Activated CD4-positive, alpha-beta memory T cell treated with anti-CD3 and anti-CD28 coated beads for 36 hours (primary cell): ENCODE data around the gene ODC1. TPM values are rescaled to one million over a fixed set of nuclear protein-coding genes. Genes with fewer than 3 reads are reported as not detected.

Source experiments
- CTCF ChIA-PET: fragments of 350-600 bp; sonication (Branson Sonifier 250); formaldehyde crosslinking; loops from one replicate; lab custom pipeline; 2021; ENCODE audit warnings: antibody characterized with exemption, inconsistent platforms; lab: Charles Lee
- POLR2A ChIA-PET: fragments of 350-600 bp; sonication (Branson Sonifier 250); formaldehyde crosslinking; loops from one replicate; lab custom pipeline; 2021; ENCODE audit warnings: antibody characterized with exemption; lab: Charles Lee
- DNase-seq: peaks from one replicate; pipeline ENCODE4 v3.0.0-alpha.2; 2020
- H3K27ac Mint-ChIP-seq: one replicate; pipeline ENCODE4 v1.8.0; 2021; ENCODE audit warnings: mixed read lengths
- H3K27me3 Mint-ChIP-seq: one replicate; pipeline ENCODE4 v1.8.0; 2021; ENCODE audit warnings: mixed read lengths
- H3K36me3 Mint-ChIP-seq: one replicate; pipeline ENCODE4 v1.8.0; 2021; ENCODE audit warnings: mixed read lengths
- H3K4me1 Mint-ChIP-seq: one replicate; pipeline ENCODE4 v1.8.0; 2021; ENCODE audit warnings: low read depth, mixed read lengths
- H3K4me3 Mint-ChIP-seq: one replicate; pipeline ENCODE4 v1.8.0; 2021; ENCODE audit warnings: mild to moderate bottlenecking, mixed read lengths
- H3K9me3 Mint-ChIP-seq: one replicate; pipeline ENCODE4 v1.8.0; 2021; ENCODE audit warnings: mixed read lengths
- intact Hi-C: fragments of 100-400 bp; cut with micrococcal nuclease; formaldehyde crosslinking; loops from one replicate; pipeline ENCODE4 v1.15.1; 2023
- total RNA-seq, 2 experiments: library from RNA; stranded (reverse); gene quantifications; one replicate each; pipeline ENCODE4 v1.2.3, GENCODE V29; 2021

The ODC1 gene
- total RNA-seq, 2 experiments from 2014 or later = 138 to 142 TPM

DNA sequence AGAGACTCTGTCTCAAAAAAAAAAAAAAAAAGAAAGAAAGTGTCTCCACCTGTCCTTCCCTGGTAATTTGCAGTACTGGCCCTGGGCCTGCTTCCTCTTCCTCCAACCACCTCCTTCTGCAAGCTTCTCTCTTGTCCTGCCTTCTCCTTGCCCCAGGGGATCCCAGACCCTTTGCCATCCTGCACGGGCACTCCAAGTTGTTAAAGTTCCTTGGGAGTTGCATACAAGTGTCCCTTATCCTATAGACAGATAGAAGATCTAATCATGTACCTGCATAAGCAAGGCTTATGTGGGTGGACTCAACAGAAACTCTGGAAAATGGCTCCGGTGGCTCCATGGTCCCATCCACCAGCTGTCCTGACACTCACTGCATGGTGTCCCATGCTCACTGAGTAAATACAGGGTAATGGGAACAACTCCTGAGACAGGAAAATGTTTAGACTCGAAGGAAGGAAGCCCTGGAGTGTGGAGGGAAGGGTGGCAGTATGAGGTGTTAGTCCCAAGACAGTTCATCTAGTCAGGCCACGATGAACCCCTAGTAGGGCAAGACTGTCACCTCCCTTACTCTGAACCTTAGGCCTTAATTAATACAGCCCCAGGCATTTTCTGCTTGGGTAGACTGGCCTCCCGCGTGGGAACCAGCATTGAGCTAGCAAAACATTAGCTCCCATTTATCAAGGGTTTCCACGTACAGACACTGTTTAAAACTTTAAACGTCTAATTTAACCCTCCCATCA lies 17.1 kb downstream of the ODC1 start:
- intact Hi-C loops = no loop called here
- ChIA-PET CTCF (interaction anchor here (1.2 kb wide), 1 partner anchor 359 kb away, joined by 6 read pairs; no protein-coding TSS in a partner anchor), POLR2A (no interaction called here)
- no peak for DNase-seq
- peaks cover 13% of the 10 kb centered on the region for H3K27me3 Mint-ChIP-seq
- peaks cover 7% of the 10 kb centered on the region for H3K36me3 Mint-ChIP-seq
- no peak overlapping the region for H3K27ac Mint-ChIP-seq
- no peaks in the 10 kb centered on the region for H3K9me3 Mint-ChIP-seq
- no peak overlapping the region for H3K4me3 Mint-ChIP-seq
- H3K4me1 Mint-ChIP-seq = peaks cover 12% of the 10 kb centered on the region

DNA sequence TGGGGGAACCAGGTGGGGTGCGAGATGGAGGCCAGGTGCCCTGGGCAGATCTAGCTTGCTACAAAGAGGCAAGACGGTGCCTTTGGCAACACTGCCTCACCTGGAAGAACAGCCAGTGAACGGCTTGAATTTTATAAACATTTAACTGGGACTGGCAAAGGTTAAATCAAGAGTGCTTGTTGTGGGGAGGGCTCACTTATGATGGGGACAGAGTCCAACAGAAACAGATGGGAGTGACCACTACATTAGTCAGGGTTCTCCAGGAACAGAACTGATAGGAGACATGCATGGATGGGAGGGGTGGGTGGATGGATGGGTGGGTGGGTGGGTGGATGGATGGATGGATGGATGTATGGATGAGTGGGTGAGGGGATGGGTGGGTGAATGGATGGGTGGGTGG lies 19.2 kb downstream of the ODC1 start:
- Mint-ChIP-seq H3K4me1 (peaks cover 8% of the 10 kb centered on the region), H3K36me3 (peaks cover 7% of the 10 kb centered on the region), H3K27ac (no peak overlapping the region), H3K27me3 (peaks cover 13% of the 10 kb centered on the region), H3K9me3 (no peaks in the 10 kb centered on the region), H3K4me3 (no peak overlapping the region)
- POLR2A ChIA-PET = no interaction called here
- no peak for DNase-seq
- CTCF ChIA-PET = no interaction called here
- intact Hi-C loops = no loop called here

DNA sequence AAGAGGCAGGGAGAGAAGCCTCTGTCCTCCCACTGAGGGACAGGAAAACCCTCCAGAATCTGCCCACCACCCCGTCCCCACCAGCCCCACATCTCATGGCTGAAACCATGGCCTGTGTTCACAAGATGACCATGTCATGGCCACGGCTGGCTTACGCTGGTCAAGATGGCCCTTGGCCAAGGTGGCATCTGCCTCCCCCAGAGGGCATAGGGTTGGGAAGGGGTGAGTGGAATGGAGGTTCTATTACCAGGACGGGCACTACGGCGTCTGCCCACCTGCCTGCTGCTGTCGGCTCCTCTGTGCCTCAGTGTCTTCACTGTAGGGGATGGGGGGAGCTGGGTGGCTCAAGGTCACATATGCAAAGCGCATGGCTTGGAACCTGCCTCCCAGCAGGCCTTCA lies 19.8 kb downstream of the ODC1 start:
- DNase-seq = no peak
- no peaks in the 10 kb centered on the region for H3K9me3 Mint-ChIP-seq
- CTCF ChIA-PET = interaction anchor here (1.2 kb wide), 1 partner anchor 303 kb away, joined by 3 read pairs; no protein-coding TSS in a partner anchor
- H3K27ac Mint-ChIP-seq = no peak overlapping the region
- H3K4me3 Mint-ChIP-seq = no peak overlapping the region
- peaks cover 8% of the 10 kb centered on the region for H3K4me1 Mint-ChIP-seq
- peaks cover 7% of the 10 kb centered on the region for H3K36me3 Mint-ChIP-seq
- intact Hi-C loops = no loop called here
- POLR2A ChIA-PET = no interaction called here
- H3K27me3 Mint-ChIP-seq = peaks cover 11% of the 10 kb centered on the region

DNA sequence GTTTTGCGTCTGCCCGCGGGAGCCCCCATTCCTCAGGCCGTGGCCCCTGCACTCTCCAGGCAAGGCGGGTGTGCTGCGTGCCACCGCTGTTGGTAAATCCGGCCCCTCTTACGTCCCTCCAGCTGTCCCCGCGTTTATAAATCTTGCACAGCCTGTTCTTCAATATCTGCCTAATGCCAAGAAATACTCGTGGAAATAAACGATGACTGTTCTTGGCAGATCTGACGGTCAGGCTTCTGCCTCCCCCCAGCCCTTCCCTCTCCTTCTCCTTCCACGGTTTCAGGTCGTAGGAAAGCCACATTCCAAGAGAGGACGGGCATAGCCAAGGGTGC lies 20.5 kb downstream of the ODC1 start:
- no peak overlapping the region for H3K4me3 Mint-ChIP-seq
- H3K27me3 Mint-ChIP-seq = peaks cover 7% of the 10 kb centered on the region
- no peak for DNase-seq
- ChIA-PET POLR2A (interaction anchor here (0.5 kb wide), 1 partner anchor 441 kb away, joined by 5 read pairs; no protein-coding TSS in a partner anchor), CTCF (interaction anchor here (1.2 kb wide), 1 partner anchor 302 kb away, joined by 3 read pairs; no protein-coding TSS in a partner anchor)
- no peaks in the 10 kb centered on the region for H3K9me3 Mint-ChIP-seq
- intact Hi-C loops = no loop called here
- H3K27ac Mint-ChIP-seq = no peak overlapping the region
- peaks cover 7% of the 10 kb centered on the region for H3K36me3 Mint-ChIP-seq
- peaks cover 5% of the 10 kb centered on the region for H3K4me1 Mint-ChIP-seq

DNA sequence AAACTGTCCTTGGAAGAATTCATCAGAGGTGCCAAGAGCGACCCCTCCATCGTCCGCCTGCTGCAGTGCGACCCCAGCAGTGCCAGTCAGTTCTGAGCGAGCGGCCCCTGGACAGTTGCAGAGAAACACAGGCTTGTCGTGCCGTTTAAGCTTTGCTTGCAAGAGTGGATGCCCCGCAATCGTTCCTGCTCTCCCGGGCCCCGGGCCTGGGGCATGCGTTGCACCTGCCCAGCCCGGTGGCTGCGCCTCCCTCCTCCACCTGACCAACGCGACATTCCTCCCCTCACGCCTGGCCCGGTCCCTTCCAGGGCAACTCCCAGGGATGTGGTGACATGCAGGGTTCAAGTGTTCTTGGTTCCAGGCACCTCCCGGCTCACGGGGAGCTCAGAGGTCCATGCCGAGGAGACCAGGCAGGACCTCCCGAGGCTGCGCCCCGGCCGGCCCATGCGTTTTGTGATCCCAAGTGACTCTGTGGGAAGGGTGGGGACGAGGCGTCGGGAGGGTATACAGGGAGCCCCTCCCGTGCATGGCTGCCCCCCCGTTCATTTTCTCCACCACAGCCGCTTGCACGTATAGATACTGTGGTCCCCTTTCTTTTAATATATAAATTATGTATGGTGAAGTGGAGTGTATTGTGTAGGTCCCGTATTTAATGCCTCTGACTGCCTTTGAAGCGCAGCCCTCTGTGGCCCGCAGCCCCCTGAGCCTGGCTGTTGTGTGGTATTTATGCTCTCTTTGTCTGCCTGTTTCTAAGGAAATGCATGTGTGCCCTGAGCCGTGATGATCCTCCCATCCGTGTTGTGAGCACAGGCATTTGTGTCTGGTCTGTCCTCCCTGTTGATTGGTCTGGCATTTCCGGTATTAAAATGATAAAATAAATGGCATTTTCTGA lies 21.2 kb downstream of the ODC1 start:
- ChIA-PET CTCF (interaction anchor here (1.2 to 3.9 kb wide), 3 partner anchors 8 to 18 kb away, joined by 3 to 24 read pairs (median 11); no protein-coding TSS in a partner anchor), POLR2A (no interaction called here)
- intact Hi-C loops = no loop called here
- H3K27me3 Mint-ChIP-seq = peaks cover 4% of the 10 kb centered on the region
- H3K4me1 Mint-ChIP-seq = peaks cover under 1% of the 10 kb centered on the region
- DNase-seq = no peak
- peaks cover 7% of the 10 kb centered on the region for H3K36me3 Mint-ChIP-seq
- H3K4me3 Mint-ChIP-seq = no peak overlapping the region
- no peaks in the 10 kb centered on the region for H3K9me3 Mint-ChIP-seq
- H3K27ac Mint-ChIP-seq = no peak overlapping the region

DNA sequence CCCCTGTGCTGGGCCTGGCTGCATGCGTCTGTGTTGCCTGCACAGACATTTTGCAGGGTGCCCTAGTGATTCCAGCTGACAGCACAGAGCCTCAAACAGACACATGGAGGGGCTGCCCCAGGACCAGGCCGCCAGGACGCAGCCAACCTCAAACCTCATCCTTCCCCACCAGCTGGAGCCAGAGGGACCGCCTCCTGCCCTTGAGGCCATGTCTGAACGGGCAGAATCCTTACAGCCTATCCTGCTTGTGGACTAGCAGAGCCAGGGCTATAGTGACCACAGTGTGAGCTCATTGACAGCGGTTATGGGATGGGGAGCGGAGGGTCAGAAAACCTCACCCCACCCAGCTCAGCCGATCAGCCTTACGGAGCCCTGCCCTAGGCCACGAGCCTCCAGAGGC lies 22.4 kb downstream of the ODC1 start:
- Mint-ChIP-seq H3K4me1 (no peaks in the 10 kb centered on the region), H3K36me3 (peaks cover 7% of the 10 kb centered on the region), H3K27me3 (no peaks in the 10 kb centered on the region), H3K27ac (no peak overlapping the region), H3K9me3 (no peaks in the 10 kb centered on the region), H3K4me3 (no peak overlapping the region)
- CTCF ChIA-PET = interaction anchor here (2.0 to 3.9 kb wide), 2 partner anchors 10 to 17 kb away, joined by 11 to 24 read pairs; no protein-coding TSS in a partner anchor
- POLR2A ChIA-PET = no interaction called here
- intact Hi-C loops = no loop called here
- no peak for DNase-seq

DNA sequence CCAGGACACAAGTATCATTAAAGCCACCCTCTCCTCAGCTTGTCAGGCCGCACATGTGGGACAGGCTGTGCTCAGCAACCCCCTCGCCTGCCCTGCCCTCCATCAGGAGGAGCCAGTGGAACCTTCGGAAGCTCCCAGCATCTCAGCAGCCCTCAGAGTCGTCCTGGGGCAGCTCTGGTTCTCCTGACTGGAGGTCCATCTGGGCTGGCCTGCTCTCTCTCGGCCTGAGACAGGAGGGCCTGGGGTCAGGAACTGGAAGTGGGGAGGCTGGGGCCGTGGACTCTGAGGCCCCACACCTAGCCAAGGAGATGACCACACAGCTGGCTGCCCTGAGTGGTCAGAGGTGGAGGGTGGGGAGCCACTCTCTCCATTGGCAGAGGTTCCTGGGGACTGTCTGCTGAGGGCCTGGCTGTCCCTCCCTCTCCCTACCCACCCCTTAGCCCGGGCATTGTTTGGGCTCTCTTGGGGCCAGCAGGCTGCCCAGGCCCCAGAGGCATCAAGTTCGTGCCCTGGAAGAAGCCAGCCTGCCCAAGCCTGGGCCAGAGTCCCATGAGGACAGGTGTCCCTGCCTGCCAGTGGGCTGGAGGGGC lies 23.1 kb downstream of the ODC1 start:
- Mint-ChIP-seq H3K36me3 (peaks cover 7% of the 10 kb centered on the region), H3K27me3 (no peaks in the 10 kb centered on the region), H3K27ac (no peak overlapping the region), H3K4me1 (no peaks in the 10 kb centered on the region), H3K4me3 (no peak overlapping the region), H3K9me3 (no peaks in the 10 kb centered on the region)
- ChIA-PET POLR2A (no interaction called here), CTCF (interaction anchor here (2.0 to 3.9 kb wide), 2 partner anchors 10 to 16 kb away, joined by 11 to 24 read pairs; no protein-coding TSS in a partner anchor)
- intact Hi-C loops = no loop called here
- no peak for DNase-seq

DNA sequence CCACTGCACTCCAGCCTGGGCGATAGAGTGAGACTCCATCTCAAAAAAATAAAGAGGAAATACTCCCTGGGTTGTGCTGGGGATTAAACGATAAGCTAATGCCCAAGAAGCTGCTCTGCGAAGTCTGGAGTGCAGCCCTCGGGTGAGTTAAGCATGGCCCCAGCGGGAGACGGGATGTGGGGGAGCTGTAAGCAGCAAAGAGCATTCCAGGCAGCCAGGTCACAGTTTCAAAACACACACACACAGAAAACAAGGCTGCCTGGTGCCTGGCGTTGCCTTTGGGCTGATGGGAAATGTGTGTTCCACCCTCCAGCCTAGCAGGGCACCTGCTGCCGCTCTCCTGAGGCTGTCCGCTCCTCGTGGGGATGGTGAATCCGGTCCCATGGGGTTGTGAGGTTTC lies 24.1 kb downstream of the ODC1 start:
- Mint-ChIP-seq H3K27ac (no peak overlapping the region), H3K27me3 (no peaks in the 10 kb centered on the region), H3K36me3 (peaks cover 9% of the 10 kb centered on the region), H3K4me1 (no peaks in the 10 kb centered on the region), H3K4me3 (no peak overlapping the region), H3K9me3 (no peaks in the 10 kb centered on the region)
- ChIA-PET CTCF (interaction anchor here (0.7 to 3.9 kb wide), 2 partner anchors 11 to 284 kb away, joined by 3 to 24 read pairs; no protein-coding TSS in a partner anchor), POLR2A (interaction anchor here (0.5 kb wide), 1 partner anchor 160 kb away, joined by 3 read pairs; no protein-coding TSS in a partner anchor)
- no peak for DNase-seq
- intact Hi-C loops = no loop called here

DNA sequence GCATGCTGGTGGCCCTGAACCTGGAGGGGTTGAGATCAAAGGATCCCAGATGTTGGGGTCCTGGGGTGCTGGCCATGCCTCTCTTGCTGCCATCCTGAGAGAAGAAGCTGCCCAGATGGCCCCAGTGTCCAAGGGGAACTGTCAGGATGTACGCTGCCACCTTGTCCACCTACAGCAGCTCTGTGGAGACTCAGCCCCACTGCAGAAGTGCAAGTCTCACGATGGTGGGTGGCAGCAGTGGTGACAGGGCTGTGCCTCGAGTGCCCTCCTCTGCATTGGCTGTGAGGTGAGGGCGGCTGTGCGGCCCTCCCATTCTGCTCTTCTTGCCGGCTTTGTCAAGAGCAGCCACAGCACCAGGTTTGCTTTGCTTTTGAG lies 24.7 kb downstream of the ODC1 start:
- Mint-ChIP-seq H3K4me3 (no peak overlapping the region), H3K27ac (no peak overlapping the region), H3K9me3 (no peaks in the 10 kb centered on the region), H3K27me3 (no peaks in the 10 kb centered on the region), H3K4me1 (no peaks in the 10 kb centered on the region), H3K36me3 (peaks cover 9% of the 10 kb centered on the region)
- ChIA-PET CTCF (interaction anchor here (1.0 to 3.9 kb wide), 2 partner anchors 12 kb away, joined by 4 to 24 read pairs; no protein-coding TSS in a partner anchor), POLR2A (no interaction called here)
- no peak for DNase-seq
- intact Hi-C loops = no loop called here

DNA sequence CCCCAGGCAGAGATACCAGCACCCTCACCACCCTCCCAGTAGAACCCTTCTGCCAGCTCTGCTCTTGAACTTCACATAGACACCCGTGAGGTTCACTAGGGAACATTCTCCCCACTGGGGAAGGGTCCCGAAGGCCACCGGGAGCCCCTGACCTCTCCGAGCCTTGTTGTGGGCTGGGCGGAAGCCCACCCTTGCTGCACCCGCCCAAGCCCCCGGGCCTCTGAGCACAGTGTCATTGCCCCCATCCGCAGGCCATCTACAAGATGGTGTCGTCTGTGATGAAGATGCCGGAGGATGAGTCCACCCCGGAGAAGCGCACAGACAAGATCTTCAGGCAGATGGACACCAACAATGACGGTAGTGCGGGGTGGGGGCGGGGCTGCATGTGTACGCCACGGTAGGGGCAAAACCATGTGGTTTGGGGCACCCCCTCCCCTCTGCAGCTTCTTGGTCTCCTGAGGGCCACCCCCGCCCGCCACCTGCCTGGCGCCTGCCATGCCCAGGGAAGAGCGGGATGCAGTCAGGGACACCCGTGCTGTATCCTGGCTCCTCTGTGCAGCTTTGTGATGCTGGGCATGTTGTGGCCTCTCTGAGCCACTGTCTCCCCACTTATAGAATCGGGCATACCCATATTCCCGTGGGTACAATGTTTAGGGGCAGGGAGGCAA lies 25.3 kb downstream of the ODC1 start:
- intact Hi-C loops = no loop called here
- no peaks in the 10 kb centered on the region for H3K27me3 Mint-ChIP-seq
- peaks cover 9% of the 10 kb centered on the region for H3K36me3 Mint-ChIP-seq
- no peak overlapping the region for H3K4me3 Mint-ChIP-seq
- ChIA-PET POLR2A (no interaction called here), CTCF (interaction anchor here (1.0 kb wide), 1 partner anchor 12 kb away, joined by 4 read pairs; no protein-coding TSS in a partner anchor)
- DNase-seq = no peak
- no peaks in the 10 kb centered on the region for H3K4me1 Mint-ChIP-seq
- no peak overlapping the region for H3K27ac Mint-ChIP-seq
- H3K9me3 Mint-ChIP-seq = no peaks in the 10 kb centered on the region

DNA sequence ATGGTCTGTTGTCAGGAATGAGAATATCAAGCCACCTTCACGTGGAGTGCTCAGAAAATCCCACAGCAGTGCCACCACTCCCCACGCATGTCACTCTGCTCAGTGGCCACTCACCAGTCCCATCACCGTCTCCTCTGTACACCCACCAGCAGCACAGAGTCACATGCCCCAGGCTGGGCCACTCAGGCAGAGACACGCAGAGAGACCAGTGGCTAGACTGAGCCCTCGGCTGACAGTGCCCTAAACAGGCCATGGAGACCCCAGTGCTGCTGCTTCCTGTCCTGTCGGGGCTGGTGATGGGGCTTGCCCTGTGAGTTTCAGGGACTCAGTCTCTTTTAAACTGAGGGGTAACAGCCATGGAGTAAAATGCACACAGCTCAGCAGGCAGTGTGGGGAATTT lies 25.9 kb downstream of the ODC1 start:
- Mint-ChIP-seq H3K4me1 (no peaks in the 10 kb centered on the region), H3K36me3 (peaks cover 5% of the 10 kb centered on the region), H3K27ac (no peak overlapping the region), H3K4me3 (no peak overlapping the region), H3K27me3 (no peaks in the 10 kb centered on the region), H3K9me3 (no peaks in the 10 kb centered on the region)
- intact Hi-C loops = no loop called here
- CTCF ChIA-PET = interaction anchor here (1.6 kb wide), 1 partner anchor 350 kb away, joined by 3 read pairs; no protein-coding TSS in a partner anchor
- POLR2A ChIA-PET = no interaction called here
- DNase-seq = no peak
